H1 (cell line): Measurements from ENCODE around the gene MSANTD3. TPM values are rescaled to one million over a fixed set of nuclear protein-coding genes. Genes with fewer than 3 reads are reported as not detected.

Experiments used
- CHD1 ChIP-seq: IDR thresholded peaks from 2 replicates; pipeline ENCODE4 v1.6.1; 2012; ENCODE audit warnings: low read depth, low read length, improper control_type of control experiment
- RBBP5 ChIP-seq: IDR thresholded peaks from 2 replicates; pipeline ENCODE4 v1.7.1; 2012; ENCODE audit warnings: low read depth, mild to moderate bottlenecking, inconsistent platforms, low read length, moderate library complexity, borderline replicate concordance
- SRF ChIP-seq: IDR thresholded peaks from 2 replicates; pipeline ENCODE4 v1.6.1; 2011; ENCODE audit warnings: mild to moderate bottlenecking, low read depth, low read length, moderate library complexity
- polyA plus RNA-seq, 7 experiments: library from polyadenylated mRNA; depleted of rRNA in 3 of 7; stranded (reverse) in 5 of 7; unstranded in 2 of 7; fragments of >200 nt in 5 of 7; fragments of 200-250 nt in 2 of 7; gene quantifications; 1 replicate in 5 of 7; 2 replicates in 1 of 7; 4 replicates in 1 of 7; pipeline versions ENCODE4 v1.2.1 to v1.2.3, GENCODE V29; 2011 to 2013; ENCODE audit warnings: missing spikeins in 2 of 7, mixed read lengths in 2 of 7
- total RNA-seq: library from RNA; stranded (reverse); fragmentation: NEBNext Ultra II Directional; extraction: Animal tissue kit (Norgen Biotek cat#: 25700); gene quantifications from 2 replicates; pipeline ENCODE4 v1.2.1, GENCODE V29; 2021
- TF ChIP-seq, protein P1 (sequence below): fragments of 300-600 bp; sonication (generic); IDR thresholded peaks from 2 replicates; pipeline ENCODE4 v1.7.1; 2012; ENCODE audit warnings: low read length, moderate library complexity, mild to moderate bottlenecking, inconsistent platforms; ENCODE audit not compliant: insufficient replicate concordance

MSANTD3 gene
- total and polyA plus RNA-seq, 2 of the 8 experiments (the other 6 are each of a cell fraction or from before 2014, with no cell fraction given) = 12.0 to 41.3 TPM

DNA sequence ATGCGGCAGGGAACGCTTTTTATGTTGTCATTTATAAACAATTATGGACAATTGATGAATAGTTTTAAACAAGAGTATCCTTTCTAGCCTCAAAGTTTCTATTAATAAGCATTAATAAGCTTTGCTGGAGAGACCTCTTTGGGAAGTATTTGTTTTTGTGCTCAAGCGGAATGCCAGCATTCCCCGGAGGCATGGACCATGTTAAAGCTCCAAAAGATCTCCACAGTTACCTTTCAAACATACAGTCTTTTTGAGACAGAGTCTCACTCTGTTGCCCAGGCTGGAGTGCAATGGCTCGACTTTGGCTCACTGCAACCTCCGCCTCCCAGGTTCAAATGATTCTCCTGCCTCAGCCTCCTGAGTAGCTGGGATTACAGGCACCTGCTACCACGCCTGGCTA is 9.6 kb downstream of the MSANTD3 start (continued):
- TF ChIP-seq, protein P1, sequence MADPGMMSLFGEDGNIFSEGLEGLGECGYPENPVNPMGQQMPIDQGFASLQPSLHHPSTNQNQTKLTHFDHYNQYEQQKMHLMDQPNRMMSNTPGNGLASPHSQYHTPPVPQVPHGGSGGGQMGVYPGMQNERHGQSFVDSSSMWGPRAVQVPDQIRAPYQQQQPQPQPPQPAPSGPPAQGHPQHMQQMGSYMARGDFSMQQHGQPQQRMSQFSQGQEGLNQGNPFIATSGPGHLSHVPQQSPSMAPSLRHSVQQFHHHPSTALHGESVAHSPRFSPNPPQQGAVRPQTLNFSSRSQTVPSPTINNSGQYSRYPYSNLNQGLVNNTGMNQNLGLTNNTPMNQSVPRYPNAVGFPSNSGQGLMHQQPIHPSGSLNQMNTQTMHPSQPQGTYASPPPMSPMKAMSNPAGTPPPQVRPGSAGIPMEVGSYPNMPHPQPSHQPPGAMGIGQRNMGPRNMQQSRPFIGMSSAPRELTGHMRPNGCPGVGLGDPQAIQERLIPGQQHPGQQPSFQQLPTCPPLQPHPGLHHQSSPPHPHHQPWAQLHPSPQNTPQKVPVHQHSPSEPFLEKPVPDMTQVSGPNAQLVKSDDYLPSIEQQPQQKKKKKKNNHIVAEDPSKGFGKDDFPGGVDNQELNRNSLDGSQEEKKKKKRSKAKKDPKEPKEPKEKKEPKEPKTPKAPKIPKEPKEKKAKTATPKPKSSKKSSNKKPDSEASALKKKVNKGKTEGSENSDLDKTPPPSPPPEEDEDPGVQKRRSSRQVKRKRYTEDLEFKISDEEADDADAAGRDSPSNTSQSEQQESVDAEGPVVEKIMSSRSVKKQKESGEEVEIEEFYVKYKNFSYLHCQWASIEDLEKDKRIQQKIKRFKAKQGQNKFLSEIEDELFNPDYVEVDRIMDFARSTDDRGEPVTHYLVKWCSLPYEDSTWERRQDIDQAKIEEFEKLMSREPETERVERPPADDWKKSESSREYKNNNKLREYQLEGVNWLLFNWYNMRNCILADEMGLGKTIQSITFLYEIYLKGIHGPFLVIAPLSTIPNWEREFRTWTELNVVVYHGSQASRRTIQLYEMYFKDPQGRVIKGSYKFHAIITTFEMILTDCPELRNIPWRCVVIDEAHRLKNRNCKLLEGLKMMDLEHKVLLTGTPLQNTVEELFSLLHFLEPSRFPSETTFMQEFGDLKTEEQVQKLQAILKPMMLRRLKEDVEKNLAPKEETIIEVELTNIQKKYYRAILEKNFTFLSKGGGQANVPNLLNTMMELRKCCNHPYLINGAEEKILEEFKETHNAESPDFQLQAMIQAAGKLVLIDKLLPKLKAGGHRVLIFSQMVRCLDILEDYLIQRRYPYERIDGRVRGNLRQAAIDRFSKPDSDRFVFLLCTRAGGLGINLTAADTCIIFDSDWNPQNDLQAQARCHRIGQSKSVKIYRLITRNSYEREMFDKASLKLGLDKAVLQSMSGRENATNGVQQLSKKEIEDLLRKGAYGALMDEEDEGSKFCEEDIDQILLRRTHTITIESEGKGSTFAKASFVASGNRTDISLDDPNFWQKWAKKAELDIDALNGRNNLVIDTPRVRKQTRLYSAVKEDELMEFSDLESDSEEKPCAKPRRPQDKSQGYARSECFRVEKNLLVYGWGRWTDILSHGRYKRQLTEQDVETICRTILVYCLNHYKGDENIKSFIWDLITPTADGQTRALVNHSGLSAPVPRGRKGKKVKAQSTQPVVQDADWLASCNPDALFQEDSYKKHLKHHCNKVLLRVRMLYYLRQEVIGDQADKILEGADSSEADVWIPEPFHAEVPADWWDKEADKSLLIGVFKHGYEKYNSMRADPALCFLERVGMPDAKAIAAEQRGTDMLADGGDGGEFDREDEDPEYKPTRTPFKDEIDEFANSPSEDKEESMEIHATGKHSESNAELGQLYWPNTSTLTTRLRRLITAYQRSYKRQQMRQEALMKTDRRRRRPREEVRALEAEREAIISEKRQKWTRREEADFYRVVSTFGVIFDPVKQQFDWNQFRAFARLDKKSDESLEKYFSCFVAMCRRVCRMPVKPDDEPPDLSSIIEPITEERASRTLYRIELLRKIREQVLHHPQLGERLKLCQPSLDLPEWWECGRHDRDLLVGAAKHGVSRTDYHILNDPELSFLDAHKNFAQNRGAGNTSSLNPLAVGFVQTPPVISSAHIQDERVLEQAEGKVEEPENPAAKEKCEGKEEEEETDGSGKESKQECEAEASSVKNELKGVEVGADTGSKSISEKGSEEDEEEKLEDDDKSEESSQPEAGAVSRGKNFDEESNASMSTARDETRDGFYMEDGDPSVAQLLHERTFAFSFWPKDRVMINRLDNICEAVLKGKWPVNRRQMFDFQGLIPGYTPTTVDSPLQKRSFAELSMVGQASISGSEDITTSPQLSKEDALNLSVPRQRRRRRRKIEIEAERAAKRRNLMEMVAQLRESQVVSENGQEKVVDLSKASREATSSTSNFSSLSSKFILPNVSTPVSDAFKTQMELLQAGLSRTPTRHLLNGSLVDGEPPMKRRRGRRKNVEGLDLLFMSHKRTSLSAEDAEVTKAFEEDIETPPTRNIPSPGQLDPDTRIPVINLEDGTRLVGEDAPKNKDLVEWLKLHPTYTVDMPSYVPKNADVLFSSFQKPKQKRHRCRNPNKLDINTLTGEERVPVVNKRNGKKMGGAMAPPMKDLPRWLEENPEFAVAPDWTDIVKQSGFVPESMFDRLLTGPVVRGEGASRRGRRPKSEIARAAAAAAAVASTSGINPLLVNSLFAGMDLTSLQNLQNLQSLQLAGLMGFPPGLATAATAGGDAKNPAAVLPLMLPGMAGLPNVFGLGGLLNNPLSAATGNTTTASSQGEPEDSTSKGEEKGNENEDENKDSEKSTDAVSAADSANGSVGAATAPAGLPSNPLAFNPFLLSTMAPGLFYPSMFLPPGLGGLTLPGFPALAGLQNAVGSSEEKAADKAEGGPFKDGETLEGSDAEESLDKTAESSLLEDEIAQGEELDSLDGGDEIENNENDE = no peak
- TF ChIP-seq RBBP5 (no peak), SRF (no peak), CHD1 (no peak)
